ENCODE data around the gene TENM3.
"Not testable (repeated sequence)": the region's sequence is repeated elsewhere in the genome, so short reads cannot be mapped to it uniquely, and the experiment has no call there.

Gene TENM3

GRCh38 chr4:182243204-182243603 lies at the start of gene TENM3:
Gene TENM3, plus strand, starts transcription at chr4:182243402. Its CDS starts 80,619 bp downstream, at chr4:182324021.
- H3K27ac ChIP-seq: not testable (repeated sequence)

GRCh38 chr4:182194091-182194824 lies 48.9 kb upstream of the TENM3 start:
- no peak overlapping the region for H3K27ac ChIP-seq
- TF ChIP-seq ZFX (IDR thresholded peaks at IDR 0.05) (no peak), CTCF (conservative IDR thresholded peaks at IDR 0.05) (no peak)

GRCh38 chr4:182197611-182198010 lies 45.6 kb upstream of the TENM3 start:
- TF ChIP-seq ZFX (IDR thresholded peaks at IDR 0.05) (no peak), CTCF (conservative IDR thresholded peaks at IDR 0.05) (no peak)
- no peak overlapping the region for H3K27ac ChIP-seq

- TF ChIP-seq ZFX (IDR thresholded peaks at IDR 0.05): no peak
- no peak for TF ChIP-seq CTCF (conservative IDR thresholded peaks at IDR 0.05)
- H3K27ac ChIP-seq: no peak overlapping the region
Measured at GRCh38 chr4:182201871-182202270, 41.3 kb upstream of the TENM3 start.

- TF ChIP-seq ZFX (IDR thresholded peaks at IDR 0.05) (no peak), CTCF (conservative IDR thresholded peaks at IDR 0.05) (no peak)
- H3K27ac ChIP-seq: no peak overlapping the region
Measured at GRCh38 chr4:182202650-182203049, 40.6 kb upstream of the TENM3 start.

DNA sequence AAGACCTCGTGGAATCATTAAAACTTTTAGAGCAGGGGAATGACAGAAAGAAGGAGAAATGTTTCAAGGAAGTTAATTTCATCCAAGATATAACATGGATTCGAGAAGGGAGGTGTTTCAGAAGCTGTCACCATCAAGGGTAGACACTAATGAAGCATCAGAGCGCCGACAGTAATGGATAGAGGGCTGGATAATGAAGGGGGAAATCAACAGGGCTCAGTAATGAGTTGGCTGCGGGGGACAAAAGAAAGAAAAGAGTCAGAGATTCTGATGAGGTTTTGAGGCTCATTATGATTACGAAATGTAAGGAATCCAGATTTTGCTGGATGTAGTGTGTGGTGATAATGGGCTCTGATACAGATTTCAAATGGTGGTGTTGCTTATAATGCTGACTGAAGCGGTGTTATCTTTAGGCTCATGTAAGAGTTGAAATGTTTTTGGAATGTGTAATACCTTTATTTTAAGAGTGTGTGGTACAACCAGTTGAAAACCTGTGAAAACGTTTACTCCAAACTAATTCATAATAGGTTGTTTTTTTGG lies 39.3 kb upstream of the TENM3 start:
- TF ChIP-seq CTCF (conservative IDR thresholded peaks at IDR 0.05): no peak
- H3K27ac ChIP-seq: no peak overlapping the region

- H3K27ac ChIP-seq: no peak overlapping the region
- TF ChIP-seq ZFX (IDR thresholded peaks at IDR 0.05) (no peak), CTCF (conservative IDR thresholded peaks at IDR 0.05) (no peak)
Measured at GRCh38 chr4:182205306-182205705, 37.9 kb upstream of the TENM3 start.

DNA sequence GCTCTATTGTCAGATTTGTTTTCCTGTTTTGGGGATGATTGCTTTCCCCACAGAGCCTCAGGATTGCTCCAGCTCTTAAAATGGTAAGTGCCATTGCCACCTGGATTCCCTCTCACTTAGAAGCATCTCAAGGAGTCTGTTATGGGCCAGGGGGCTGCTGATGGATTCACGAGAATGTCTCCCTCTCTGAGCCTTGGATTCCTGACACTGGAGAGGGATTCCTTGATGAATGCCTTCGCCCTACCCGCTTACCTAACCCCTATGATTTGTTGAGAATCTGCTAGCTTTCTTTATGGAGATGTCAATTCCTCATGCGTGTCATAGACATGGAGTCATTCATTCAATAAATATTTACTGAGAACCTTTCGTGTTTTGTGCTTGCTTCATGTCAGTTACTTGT lies 36.9 kb upstream of the TENM3 start:
- no peak overlapping the region for H3K27ac ChIP-seq
- TF ChIP-seq CTCF (conservative IDR thresholded peaks at IDR 0.05) (no peak), ZFX (IDR thresholded peaks at IDR 0.05) (no peak)

Data from C4-2B (cell line).